Smooth muscle cell (in vitro differentiated cells): Measurements from ENCODE around the gene RBM4. TPM values are rescaled to one million over a fixed set of nuclear protein-coding genes. Genes with fewer than 3 reads are reported as not detected.
"Not testable (repeated sequence)": the region's sequence is repeated elsewhere in the genome, so short reads cannot be mapped to it uniquely, and the experiment has no call there.

Experiments
- DNase-seq: peaks from one replicate; lab custom pipeline; 2025; ENCODE audit not compliant: unreplicated experiment; lab: John Stamatoyannopoulos, UW
- H2AFZ ChIP-seq: fragments of 200-600 bp; sonication (generic); 2 replicates; pipeline ENCODE4 v1.6.0; 2016; ENCODE audit warnings: antibody characterized with exemption, low read depth, mild to moderate bottlenecking
- H3F3A ChIP-seq: fragments of 200-600 bp; sonication (generic); 2 replicates; pipeline ENCODE4 v1.6.0; 2017; ENCODE audit warnings: antibody characterized with exemption, low read depth
- H3K27ac ChIP-seq: fragments of 200-600 bp; sonication (generic); 2 replicates; pipeline ENCODE4 v1.5.1; 2016; ENCODE audit warnings: low read depth, mild to moderate bottlenecking
- H3K27me3 ChIP-seq: fragments of 200-600 bp; sonication (generic); 2 replicates; pipeline ENCODE4 v1.6.1; 2016; ENCODE audit warnings: low read depth, mild to moderate bottlenecking
- H3K36me3 ChIP-seq: fragments of 200-600 bp; sonication (generic); 2 replicates; pipeline ENCODE4 v1.5.1; 2016; ENCODE audit warnings: low read depth
- H3K4me1 ChIP-seq: fragments of 200-600 bp; sonication (generic); 2 replicates; pipeline ENCODE4 v1.5.1; 2016; ENCODE audit warnings: low read depth
- H3K4me2 ChIP-seq: fragments of 200-600 bp; sonication (generic); 2 replicates; pipeline ENCODE4 v1.6.0; 2016; ENCODE audit warnings: mild to moderate bottlenecking
- H3K4me3 ChIP-seq: fragments of 200-600 bp; sonication (generic); 2 replicates; pipeline ENCODE4 v1.5.1; 2016; ENCODE audit warnings: mild to moderate bottlenecking
- H3K79me2 ChIP-seq: fragments of 200-600 bp; sonication (generic); 2 replicates; pipeline ENCODE4 v1.6.0; 2016; ENCODE audit warnings: low read depth, mild to moderate bottlenecking
- H3K9ac ChIP-seq: fragments of 200-600 bp; sonication (generic); 2 replicates; pipeline ENCODE4 v1.6.0; 2016; ENCODE audit warnings: low read depth
- H3K9me3 ChIP-seq: fragments of 200-600 bp; sonication (generic); replicated peaks from 2 replicates; pipeline ENCODE4 v1.5.1; 2016; ENCODE audit warnings: low read depth
- H4K20me1 ChIP-seq: fragments of 200-600 bp; sonication (generic); 2 replicates; pipeline ENCODE4 v1.6.0; 2016; ENCODE audit warnings: low read depth
- CTCF ChIP-seq: fragments of 200-600 bp; sonication (generic); IDR thresholded peaks from 2 replicates; pipeline ENCODE4 v1.5.1; 2017; ENCODE audit warnings: borderline replicate concordance, mild to moderate bottlenecking, antibody characterized with exemption; ENCODE audit not compliant: insufficient read depth, poor library complexity, severe bottlenecking
- WGBS: methylation state at CpG from one replicate; pipeline ENCODE4 v1.1.7; 2016; ENCODE audit warnings: low lambda C conversion rate; 5-methylcytosine and 5-hydroxymethylcytosine counted together
- polyA plus RNA-seq: library from polyadenylated mRNA; unstranded; fragments of >200 nt; fragmentation: Nextera tagmentation; extraction: Ambion mirVana; gene quantifications from 2 replicates; pipeline ENCODE4 v1.2.1, GENCODE V29; 2016
- total RNA-seq: library from RNA; depleted of rRNA; stranded (reverse); fragments of >200 nt; gene quantifications from 2 replicates; pipeline ENCODE4 v1.2.3, GENCODE V29; 2014

The RBM4 gene
- total RNA-seq (110 and 125 TPM in 2 replicates), polyA plus RNA-seq (121 and 150 TPM in 2 replicates)

GRCh38 chr11:66638177-66639065 is at the start of gene RBM4:
RBM4 (plus strand) TSS chr11:66638703; CDS start chr11:66639712, 1,009 bp downstream.
- WGBS: under 1% methylated on average over 63 of the region's 63 CpGs
- Histone ChIP-seq H3K9ac (peak within 1 kb of the TSS; percentile 95), H3F3A (peaks cover 40% of the 10 kb centered on the region), H3K36me3 (peaks cover 9% of the 10 kb centered on the region), H4K20me1 (peaks cover 94% of the 10 kb centered on the region), H3K4me3 (peak within 1 kb of the TSS; percentile 88), H3K4me1 (peaks cover 40% of the 10 kb centered on the region), H3K9me3 (no peaks in the 10 kb centered on the region), H3K79me2 (peaks cover 88% of the 10 kb centered on the region), H3K27ac (peak within 1 kb of the TSS; percentile 94), H3K4me2 (peak within 1 kb of the TSS; percentile 96), H2AFZ (no peak within 1 kb of the TSS), H3K27me3 (no peaks in the 10 kb centered on the region)
- TF ChIP-seq CTCF: no peak
- DNase-seq: peak; percentile 78

GRCh38 chr11:66589315-66589714 is 49.2 kb upstream of the RBM4 start:
- H3K27ac ChIP-seq, H3K9me3 ChIP-seq, H3K4me1 ChIP-seq, H4K20me1 ChIP-seq, H3K4me3 ChIP-seq, H3K9ac ChIP-seq, DNase-seq, H3K36me3 ChIP-seq, H3F3A ChIP-seq, H2AFZ ChIP-seq, H3K4me2 ChIP-seq, H3K27me3 ChIP-seq: not testable (repeated sequence)
- WGBS: 85% methylated on average over 2 of the region's 2 CpGs
- H3K79me2 ChIP-seq: peaks cover 13% of the 10 kb centered on the region

- H3K4me3 ChIP-seq: no peak overlapping the region
- H3K9ac ChIP-seq: no peak overlapping the region
- no peak for TF ChIP-seq CTCF
- H4K20me1 ChIP-seq: no peaks in the 10 kb centered on the region
- no peaks in the 10 kb centered on the region for H3K27me3 ChIP-seq
- no peak overlapping the region for H3K27ac ChIP-seq
- H3K4me1 ChIP-seq: peaks cover 11% of the 10 kb centered on the region
- H2AFZ ChIP-seq: no peak overlapping the region
- H3K9me3 ChIP-seq: no peaks in the 10 kb centered on the region
- H3K36me3 ChIP-seq: no peaks in the 10 kb centered on the region
- 98% methylated on average over 7 of the region's 7 CpGs for WGBS
- H3F3A ChIP-seq: peaks cover 4% of the 10 kb centered on the region
- H3K4me2 ChIP-seq: no peak overlapping the region
- DNase-seq: no peak
- peaks cover 14% of the 10 kb centered on the region for H3K79me2 ChIP-seq
Measured at GRCh38 chr11:66589996-66590675, 48.4 kb upstream of the RBM4 start.

- Histone ChIP-seq H4K20me1 (no peaks in the 10 kb centered on the region), H3K79me2 (peaks cover 21% of the 10 kb centered on the region), H2AFZ (no peak overlapping the region), H3K9ac (no peak overlapping the region), H3K27me3 (no peaks in the 10 kb centered on the region), H3K4me3 (no peak overlapping the region), H3F3A (peaks cover 4% of the 10 kb centered on the region), H3K4me1 (peaks cover 11% of the 10 kb centered on the region), H3K9me3 (no peaks in the 10 kb centered on the region), H3K36me3 (no peaks in the 10 kb centered on the region), H3K27ac (no peak overlapping the region), H3K4me2 (no peak overlapping the region)
- DNase-seq: no peak
- 100% methylated on average over 2 of the region's 2 CpGs for WGBS
- TF ChIP-seq CTCF: no peak
Measured at GRCh38 chr11:66591175-66591574, 47.3 kb upstream of the RBM4 start.
